Ecto neural progenitor cell (in vitro differentiated cells): ENCODE results near the gene SWSAP1.

ENCODE experiments used
- DNase-seq: peaks from one replicate; pipeline ENCODE4 v3.0.0-alpha.2; 2018; ENCODE audit warnings: low spot score

The SWSAP1 gene

GRCh38 chr19:11355160-11356073 lies 19.0 kb upstream of the SWSAP1 start, which contains the start of gene PLPPR2:
Gene PLPPR2 (plus strand): TSS chr19:11355432. CDS start chr19:11357674, 2,242 bp downstream.
- peak; percentile 91 for DNase-seq

- DNase-seq, result no peak
Measured at GRCh38 chr19:11356074-11356397, 18.4 kb upstream of the SWSAP1 start.

- DNase-seq, result no peak
Measured at GRCh38 chr19:11356676-11357550, 17.6 kb upstream of the SWSAP1 start.

- DNase-seq, result no peak
Measured at GRCh38 chr19:11359421-11359820, 15.0 kb upstream of the SWSAP1 start.

- peak; percentile 95 for DNase-seq
Measured at GRCh38 chr19:11361037-11361770, 13.3 kb upstream of the SWSAP1 start.

GRCh38 chr19:11361771-11362731 lies 12.4 kb upstream of the SWSAP1 start:
- DNase-seq, result peak; percentile 70

GRCh38 chr19:11363881-11364280 lies 10.6 kb upstream of the SWSAP1 start:
- DNase-seq, result no peak

- no peak for DNase-seq
Measured at GRCh38 chr19:11364296-11364904, 10.1 kb upstream of the SWSAP1 start.

- no peak for DNase-seq
Measured at GRCh38 chr19:11364935-11365334, 9.5 kb upstream of the SWSAP1 start.

- no peak for DNase-seq
Measured at GRCh38 chr19:11365557-11366117, 8.8 kb upstream of the SWSAP1 start.

GRCh38 chr19:11367528-11367927 lies 6.9 kb upstream of the SWSAP1 start:
- DNase-seq, result no peak

GRCh38 chr19:11370744-11371143 lies 3.7 kb upstream of the SWSAP1 start:
- no peak for DNase-seq

- peak; percentile 82 for DNase-seq
Measured at GRCh38 chr19:11373166-11373884, 1.1 kb upstream of the SWSAP1 start.

GRCh38 chr19:11373885-11374432 lies 507 bp upstream of the SWSAP1 start:
- no peak for DNase-seq

GRCh38 chr19:11375143-11375948 lies 880 bp downstream of the SWSAP1 start:
- peak; percentile 64 for DNase-seq

GRCh38 chr19:11377237-11377636 lies 2.8 kb downstream of the SWSAP1 start:
- no peak for DNase-seq

GRCh38 chr19:11377756-11378155 lies 3.3 kb downstream of the SWSAP1 start:
- no peak for DNase-seq
